PFSK-1 (cell line): ENCODE results near the gene STBD1.

Experiments
- FOXP2 ChIP-seq: optimal IDR thresholded peaks from 2 replicates; pipeline ENCODE3; 2011; ENCODE audit warnings: borderline replicate concordance, control low read depth, inconsistent platforms; ENCODE audit not compliant: insufficient read depth; ENCODE audit errors: extremely low read length, extremely low read depth
- POLR2AphosphoS5 ChIP-seq: IDR thresholded peaks from 2 replicates; pipeline ENCODE4 v1.6.1; 2012; ENCODE audit warnings: low read depth, mild to moderate bottlenecking, control low read depth, low read length, moderate library complexity
- REST ChIP-seq, 2 experiments: IDR thresholded peaks; 2 replicates each; pipeline versions ENCODE4 v1.6.1 to v1.8.0; 2011 to 2012; ENCODE audit warnings: low read depth in 2 of 2, low read length in 2 of 2, control low read depth in 1 of 2, inconsistent platforms in 1 of 2, mild to moderate bottlenecking in 1 of 2, moderate library complexity in 1 of 2; ENCODE audit not compliant: insufficient read depth in 1 of 2
- SIN3A ChIP-seq: IDR thresholded peaks from 2 replicates; pipeline ENCODE4 v1.6.1; 2012; ENCODE audit warnings: mild to moderate bottlenecking, low read length, moderate library complexity, borderline replicate concordance; ENCODE audit not compliant: insufficient read depth
- TAF1 ChIP-seq: IDR thresholded peaks from 2 replicates; pipeline ENCODE4 v1.6.1; 2012; ENCODE audit warnings: low read length, control low read depth, borderline replicate concordance; ENCODE audit not compliant: insufficient read depth

STBD1 gene

GRCh38 chr4:76278583-76278982 is 27.9 kb upstream of the STBD1 start:
- TF ChIP-seq POLR2AphosphoS5 = no peak
- no peak for TF ChIP-seq REST (IDR thresholded peaks at IDR 0.05; ENCODE audit: insufficient read depth in 1 of 2, low read depth in 2 of 2, low read length in 2 of 2)
- no peak for TF ChIP-seq TAF1

- TF ChIP-seq SIN3A (no peak), TAF1 (no peak), REST (IDR thresholded peaks at IDR 0.05; ENCODE audit: insufficient read depth in 1 of 2, low read depth in 2 of 2, low read length in 2 of 2) (no peak), FOXP2 (no peak), POLR2AphosphoS5 (no peak)
Observed at GRCh38 chr4:76279462-76279861, 27.1 kb upstream of the STBD1 start.

- TF ChIP-seq FOXP2 (no peak), TAF1 (no peak), POLR2AphosphoS5 (no peak), SIN3A (no peak), REST (IDR thresholded peaks at IDR 0.05; ENCODE audit: insufficient read depth in 1 of 2, low read depth in 2 of 2, low read length in 2 of 2) (no peak)
Observed at GRCh38 chr4:76280488-76281441, 25.8 kb upstream of the STBD1 start.

GRCh38 chr4:76282941-76283689 is 23.4 kb upstream of the STBD1 start:
- TF ChIP-seq SIN3A (no peak), FOXP2 (no peak), REST (IDR thresholded peaks at IDR 0.05; ENCODE audit: insufficient read depth in 1 of 2, low read depth in 2 of 2, low read length in 2 of 2) (no peak), TAF1 (no peak), POLR2AphosphoS5 (no peak)
